NCI-H82 treated with DMSO at 0.1 percent for 48 hours (cell line): ENCODE measurements around the gene RAD51C.
"Not testable (repeated sequence)": the region's sequence is repeated elsewhere in the genome, so short reads cannot be mapped to it uniquely, and the experiment has no call there.

Experiments used
- DNase-seq: peaks from one replicate; lab custom pipeline; 2025; ENCODE audit not compliant: unreplicated experiment; lab: John Stamatoyannopoulos, UW

The RAD51C gene

DNA sequence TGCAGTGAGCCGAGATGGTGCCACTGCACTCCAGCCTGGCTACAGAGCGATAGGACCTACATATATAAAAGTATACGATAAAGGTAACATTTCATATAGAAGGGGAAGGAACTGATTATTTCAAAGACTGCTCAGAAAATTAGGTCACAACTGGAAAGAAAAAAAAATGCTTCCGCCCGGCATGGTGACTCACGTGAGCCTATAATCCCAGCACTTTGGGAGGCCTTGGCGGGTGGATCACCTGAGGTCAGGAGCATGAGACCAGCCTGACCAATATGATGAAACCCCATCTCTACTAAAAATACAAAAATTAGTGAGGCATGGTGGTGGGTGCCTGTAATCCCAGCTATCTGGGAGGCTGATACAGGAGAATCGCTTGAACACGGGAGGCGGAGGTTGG, 8.4 kb upstream of the RAD51C start:
- DNase-seq: no peak

DNA sequence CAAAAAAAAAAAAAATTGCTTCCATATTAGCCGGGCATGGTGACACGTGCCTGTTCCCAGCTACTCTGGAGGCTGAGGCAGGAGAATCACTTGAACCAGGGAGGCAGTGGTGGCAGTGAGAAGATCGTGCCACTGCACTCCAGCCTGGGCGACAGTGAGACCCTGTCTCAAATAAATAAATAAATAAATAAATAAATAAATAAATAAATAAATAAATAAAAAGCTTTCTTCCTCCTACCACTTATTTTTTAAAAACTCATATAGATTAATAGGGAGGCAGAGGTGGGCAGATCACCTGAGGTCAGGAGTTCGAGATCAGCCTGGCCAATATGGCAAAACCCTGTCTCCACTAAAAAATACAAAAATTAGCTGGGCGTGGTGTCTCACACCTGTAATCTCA, 7.9 kb upstream of the RAD51C start:
- DNase-seq: not testable (repeated sequence)

DNA sequence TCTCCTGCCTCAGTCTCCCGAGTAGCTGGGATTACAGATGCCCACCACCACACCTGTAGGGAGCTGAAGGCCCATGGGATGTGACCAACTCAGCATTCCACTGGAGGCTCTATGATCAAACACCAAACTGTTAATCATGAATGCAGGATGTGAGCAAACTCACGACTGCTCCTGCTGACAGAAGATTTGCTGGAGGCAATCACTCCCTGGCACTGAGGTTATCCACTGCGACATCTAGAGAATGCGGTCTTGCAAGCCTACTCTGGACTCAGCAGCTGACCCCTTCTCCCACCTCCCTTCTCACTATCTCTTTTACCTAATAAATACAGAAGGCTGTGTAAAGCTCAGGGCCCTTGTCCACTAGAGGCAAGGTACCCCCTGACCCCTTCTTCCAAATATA, 5.4 kb upstream of the RAD51C start:
- DNase-seq: no peak

DNA sequence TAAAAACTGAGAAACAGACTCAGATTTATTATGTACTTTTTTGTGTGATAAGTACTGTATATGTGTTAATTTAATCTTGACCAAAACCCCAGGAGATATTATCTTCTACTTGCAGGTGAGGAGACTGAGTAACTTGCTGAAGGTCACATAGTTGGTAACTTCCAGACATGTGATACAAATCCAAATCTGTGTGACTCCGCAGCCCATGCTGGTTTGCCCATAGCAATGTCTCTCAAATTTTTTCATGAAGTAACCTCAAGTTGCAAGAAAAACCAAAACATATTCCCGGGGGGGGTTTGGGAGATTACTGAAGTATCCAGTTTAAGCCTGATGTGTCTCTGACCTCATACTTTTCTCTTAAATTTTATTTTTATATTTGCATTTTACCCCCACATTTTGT, 3.9 kb upstream of the RAD51C start:
- DNase-seq: no peak

DNA sequence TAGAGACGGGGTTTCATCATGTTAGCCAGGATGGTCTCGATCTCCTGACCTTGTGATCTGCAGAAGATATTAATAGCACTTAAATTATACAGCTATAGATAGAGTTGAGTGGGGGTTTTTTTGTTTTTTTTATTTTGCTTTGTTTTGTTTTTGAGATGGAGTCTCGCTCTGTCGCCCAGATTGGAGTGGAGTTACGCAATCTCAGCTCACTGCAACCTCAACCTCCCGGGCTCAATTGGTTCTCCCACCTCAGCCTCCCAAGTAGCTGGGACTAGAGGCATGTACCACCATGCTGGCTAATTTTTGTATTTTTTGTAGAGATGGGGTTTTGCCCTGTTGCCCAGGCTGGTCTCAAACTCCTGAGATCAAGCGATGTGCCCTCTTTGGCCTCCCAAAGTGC, 2.4 kb upstream of the RAD51C start:
- not testable (repeated sequence) for DNase-seq

DNA sequence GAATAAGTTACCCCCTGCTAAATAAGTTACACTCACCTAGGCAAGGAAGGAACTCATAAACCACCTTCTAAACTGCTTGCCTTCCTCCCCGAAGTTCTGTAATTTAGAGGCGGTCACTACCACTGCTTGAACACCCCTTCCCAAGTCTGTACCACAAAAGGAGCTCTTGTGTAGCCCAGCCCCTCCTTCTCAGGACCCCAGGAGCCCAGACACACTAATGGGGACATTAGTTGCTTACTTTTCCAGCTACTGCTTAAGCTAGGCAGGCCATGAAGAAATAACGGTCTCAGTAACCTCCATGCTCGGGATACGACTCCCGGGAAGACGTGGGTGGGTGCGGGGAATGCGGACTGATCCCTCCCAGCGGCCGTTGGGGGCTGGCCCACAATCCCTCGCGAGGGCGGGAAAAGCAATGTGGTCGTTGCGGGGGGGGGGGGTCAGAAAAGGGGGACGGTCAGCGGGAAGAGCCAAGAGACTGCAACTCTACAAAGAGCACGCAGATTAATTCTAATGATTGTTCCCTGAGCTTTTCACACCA, 632 bp upstream of the RAD51C start, which contains the start of gene TEX14:
Gene TEX14, minus strand, starts transcription at position 345 of the 538 bp plus-strand sequence. CDS start 40,044 bp downstream, outside the sequence.
- DNase-seq: no peak

DNA sequence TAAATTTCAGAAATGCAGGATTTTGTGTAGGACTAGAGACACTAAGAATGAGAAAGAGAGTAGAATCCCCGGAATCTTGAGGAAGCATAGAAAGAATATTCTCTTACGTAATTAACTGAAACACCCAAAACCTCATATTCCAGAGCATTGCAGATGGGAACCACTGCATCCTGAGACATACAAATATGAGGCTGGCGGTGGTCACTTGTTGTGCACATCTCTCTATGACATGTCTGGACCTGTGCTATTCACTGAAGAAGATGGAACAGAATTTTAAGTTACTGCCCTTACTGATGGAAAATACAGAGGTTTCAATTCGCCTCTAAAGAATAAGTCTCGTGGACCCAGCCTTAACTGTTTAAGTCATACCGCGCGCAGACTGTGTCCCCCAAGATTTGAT, 806 bp downstream of the RAD51C start:
- no peak for DNase-seq

DNA sequence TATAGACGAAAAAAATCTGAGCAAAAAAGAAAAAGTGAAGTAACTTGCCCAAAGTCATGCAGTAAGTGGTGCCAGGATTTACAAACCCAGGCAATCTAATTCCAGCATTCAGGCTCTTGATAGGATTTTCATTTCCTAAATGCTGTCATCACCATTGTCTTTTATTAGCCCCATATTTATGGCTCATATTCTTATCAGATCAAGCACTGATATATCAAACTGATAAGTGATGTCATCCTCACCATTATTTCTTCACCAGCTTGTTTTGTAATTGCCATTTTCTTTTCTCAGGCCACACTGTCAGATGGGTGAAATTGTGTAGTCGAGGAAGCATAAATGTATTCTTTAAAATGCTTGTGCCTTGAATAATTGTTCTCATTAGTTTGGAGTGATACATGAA, 1.3 kb downstream of the RAD51C start:
- DNase-seq: no peak

DNA sequence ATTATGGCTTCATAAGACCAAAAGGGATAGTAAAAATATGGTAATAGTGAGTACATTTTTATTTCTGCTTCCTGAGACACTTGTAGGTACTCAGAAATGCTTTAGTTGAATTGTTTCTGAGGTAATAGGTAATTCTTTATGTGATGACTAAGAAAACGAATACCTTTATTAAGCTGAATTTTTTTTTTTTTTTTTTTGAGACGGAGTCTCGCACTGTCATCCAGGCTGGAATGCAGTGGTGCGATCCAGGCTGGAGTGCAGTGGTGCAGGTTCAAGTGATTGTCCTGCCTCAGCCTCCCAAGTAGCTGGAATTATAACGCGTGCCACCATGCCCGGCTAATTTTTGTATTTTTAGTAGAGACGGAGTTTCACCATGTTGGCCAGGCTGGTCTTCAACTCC, 1.9 kb downstream of the RAD51C start:
- DNase-seq: no peak

DNA sequence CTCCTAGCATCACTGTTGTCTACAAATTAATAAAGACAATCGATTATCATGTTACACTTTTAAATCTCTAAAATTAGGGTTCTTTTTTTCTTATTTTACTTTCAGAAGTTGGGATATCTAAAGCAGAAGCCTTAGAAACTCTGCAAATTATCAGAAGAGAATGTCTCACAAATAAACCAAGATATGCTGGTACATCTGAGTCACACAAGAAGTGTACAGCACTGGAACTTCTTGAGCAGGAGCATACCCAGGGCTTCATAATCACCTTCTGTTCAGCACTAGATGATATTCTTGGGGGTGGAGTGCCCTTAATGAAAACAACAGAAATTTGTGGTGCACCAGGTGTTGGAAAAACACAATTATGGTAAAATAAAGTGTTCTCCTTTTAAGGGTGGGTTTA, 2.4 kb downstream of the RAD51C start:
- no peak for DNase-seq

DNA sequence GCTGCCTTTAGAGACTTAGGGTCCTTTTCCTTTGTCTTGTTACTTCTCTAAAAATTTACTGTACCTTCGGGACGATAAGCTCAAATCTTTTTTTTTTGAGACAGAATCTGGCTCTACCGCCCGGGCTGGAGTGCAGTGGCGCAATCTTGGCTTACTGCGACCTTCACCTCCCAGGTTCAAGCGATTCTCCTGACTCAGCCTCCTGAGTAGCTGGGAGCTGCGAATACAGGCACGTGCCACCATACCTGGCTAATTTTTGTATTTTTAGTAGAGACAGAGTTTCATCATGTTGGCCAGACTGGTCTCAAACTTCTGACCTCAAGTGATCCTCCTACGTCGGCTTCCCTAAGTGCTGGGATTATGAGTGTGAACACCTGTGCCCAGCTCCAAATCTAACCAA, 7.4 kb downstream of the RAD51C start:
- no peak for DNase-seq

DNA sequence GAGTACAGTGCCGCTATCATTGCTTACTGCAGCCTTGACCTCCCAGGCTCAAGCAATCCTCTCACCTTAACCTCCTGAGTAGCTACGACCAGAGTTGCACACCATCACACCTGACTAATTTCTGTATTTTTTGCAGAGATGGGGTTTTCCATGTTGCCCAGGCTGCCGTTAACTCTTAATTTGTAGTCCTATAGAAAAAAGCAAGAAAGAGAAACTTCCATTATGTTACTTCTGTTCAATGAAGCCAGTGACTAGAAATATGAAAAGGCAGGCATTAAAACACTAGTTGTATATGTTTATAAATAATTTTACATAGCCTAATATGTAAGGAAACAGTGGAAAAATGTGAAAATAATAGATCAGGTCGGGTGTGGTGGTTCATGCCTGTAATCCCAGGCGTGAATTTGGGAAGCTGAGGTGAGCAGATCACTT, 9.7 kb downstream of the RAD51C start:
- DNase-seq: no peak

DNA sequence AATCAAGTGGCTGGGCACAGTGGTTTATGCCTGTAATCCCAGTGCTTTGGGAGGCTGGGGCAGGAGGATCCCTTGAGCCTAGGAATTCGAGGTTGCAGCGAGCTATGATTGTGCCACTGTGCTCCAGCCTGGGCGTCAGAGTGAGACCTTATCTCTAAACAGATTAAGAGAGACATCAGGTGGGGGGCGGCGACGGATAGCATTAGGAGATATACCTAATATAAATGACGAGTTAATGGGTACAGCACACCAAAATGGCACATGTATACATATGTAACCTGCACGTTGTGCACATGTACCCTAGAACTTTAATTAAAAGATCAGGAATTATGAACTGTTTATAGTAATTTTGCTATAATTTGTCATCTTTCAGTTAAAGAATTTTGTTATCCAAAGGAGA, 10.3 kb downstream of the RAD51C start:
- DNase-seq: no peak

DNA sequence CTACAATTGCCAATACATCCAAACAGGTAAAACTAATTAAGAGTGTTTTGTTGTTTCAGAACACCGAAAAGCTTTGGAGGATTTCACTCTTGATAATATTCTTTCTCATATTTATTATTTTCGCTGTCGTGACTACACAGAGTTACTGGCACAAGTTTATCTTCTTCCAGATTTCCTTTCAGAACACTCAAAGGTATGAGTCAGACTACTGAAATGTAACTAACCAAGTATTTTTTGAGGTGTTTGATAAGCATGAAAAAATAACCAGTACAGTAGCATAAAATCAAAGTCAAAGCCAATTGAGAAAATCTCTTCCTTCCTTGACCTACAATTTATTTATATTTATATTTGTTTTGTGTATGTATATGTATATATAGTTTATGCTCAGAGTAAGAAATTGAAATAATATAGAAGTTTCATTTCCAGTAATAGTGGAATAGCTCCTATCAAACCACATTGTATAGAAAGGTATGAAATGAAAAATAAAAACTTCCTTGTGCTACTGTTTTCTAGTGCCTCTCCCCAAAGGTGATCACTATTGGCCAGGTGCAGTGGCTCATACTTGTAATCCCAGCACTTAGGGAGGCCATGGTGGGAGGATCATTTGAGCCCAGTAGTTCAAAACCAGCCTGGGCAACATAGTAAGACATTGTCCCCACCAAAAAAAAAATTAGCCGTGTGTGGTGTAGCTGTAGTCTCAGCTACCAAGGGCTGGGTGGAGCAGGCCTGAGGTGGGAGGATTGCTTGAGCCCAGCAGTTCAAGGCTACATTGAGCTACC, 10.9 kb downstream of the RAD51C start:
- DNase-seq: no peak

DNA sequence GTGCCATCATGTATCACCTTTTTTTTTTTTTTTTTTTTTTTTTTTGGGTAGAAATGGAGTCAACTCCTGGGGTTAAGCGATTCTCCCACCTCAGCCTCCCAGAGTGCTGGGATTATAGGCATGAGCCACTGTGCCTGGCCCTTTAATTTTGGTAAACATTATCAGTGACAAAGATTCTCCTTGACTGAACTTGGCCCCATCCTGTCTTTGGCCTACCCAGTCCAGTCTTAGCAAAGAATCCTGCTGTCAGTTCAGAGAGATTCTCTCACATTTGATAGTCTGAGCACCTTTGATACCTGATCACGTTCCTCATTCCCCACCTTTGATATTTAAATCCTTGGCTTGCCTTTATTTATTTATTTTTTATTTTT, 11.5 kb downstream of the RAD51C start:
- no peak for DNase-seq

DNA sequence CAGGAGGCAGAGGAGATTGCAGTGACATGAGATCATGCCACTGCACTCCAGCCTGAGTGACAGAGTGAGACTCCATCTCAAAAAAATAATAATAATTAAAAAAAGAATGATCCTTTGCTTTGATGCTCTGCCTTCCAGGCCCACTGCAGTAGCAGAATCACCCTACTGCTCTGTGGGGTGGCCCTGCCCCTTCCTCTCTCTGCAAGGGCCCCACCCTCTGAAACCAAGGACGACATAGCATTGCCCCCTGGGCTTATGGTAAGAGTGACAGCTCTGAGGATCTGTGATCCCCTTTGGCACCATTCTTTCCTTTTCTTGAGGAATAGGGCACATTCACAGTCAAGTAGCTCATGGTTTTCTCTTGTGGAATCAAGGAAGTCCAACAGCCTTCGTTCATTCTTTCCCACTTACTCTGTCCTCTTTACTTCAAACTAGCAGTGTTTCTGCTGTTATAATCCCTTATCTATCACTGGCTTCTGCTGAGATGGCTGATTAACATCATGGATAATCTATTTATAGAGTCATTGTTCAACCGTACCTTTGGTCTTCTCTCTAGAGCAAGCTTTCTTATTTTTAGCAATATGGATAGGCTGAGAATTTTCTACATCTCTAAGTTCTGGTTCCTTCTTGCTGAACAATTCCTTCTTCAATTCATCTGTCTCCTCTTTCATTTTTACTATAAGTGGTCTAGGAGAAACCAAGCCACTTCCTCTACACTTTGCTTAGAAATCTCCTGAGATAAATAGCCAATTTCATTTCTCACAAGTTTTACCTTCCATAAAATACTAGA, 14.1 kb downstream of the RAD51C start:
- DNase-seq: no peak

DNA sequence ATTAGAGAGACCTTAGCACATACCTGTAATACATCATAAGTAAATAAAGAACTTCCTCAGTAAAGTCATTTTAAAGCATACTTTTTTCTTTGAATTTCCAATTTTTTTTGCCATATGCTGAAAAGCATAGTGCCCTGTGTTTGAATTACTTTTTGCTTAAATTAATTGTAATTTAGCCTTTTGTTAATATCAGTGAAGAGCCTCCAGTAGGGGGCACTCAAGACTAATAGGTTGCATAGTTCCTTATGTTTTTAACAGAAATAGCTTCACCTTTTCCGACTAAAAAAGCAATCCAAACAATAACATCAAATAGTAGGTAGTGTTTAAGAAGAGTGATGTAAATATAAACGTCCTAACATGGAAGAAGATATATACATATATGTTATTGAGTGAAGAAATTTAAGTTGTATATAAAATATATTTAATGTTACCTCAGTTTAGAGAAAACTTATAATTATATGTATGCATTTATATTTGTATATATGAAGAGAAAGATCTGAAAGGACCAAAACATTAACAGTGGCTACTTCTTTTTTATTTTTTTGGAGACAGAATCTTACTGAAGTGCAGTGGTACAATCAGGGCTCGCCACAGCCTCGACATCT, 18.6 kb downstream of the RAD51C start:
- DNase-seq: peak; percentile 19

DNA sequence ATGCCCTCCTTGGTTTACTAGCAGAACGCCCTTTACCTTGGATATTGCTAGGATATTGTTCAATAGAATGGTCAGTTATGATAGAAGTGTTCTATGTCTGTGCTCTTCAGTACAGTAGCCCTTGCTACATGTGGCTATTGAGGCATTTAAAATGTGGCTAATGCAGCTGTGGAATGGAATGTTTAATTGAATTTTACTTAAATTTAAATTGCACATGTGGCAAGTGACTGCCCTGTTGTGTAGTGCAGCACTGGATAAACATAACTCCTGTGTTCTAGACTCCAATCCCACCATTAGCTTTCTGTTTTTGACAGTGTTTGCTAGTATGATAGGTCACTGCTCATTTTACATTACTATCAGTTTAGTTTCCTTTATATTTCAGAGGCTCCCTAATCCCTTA, 29.9 kb downstream of the RAD51C start:
- no peak for DNase-seq

DNA sequence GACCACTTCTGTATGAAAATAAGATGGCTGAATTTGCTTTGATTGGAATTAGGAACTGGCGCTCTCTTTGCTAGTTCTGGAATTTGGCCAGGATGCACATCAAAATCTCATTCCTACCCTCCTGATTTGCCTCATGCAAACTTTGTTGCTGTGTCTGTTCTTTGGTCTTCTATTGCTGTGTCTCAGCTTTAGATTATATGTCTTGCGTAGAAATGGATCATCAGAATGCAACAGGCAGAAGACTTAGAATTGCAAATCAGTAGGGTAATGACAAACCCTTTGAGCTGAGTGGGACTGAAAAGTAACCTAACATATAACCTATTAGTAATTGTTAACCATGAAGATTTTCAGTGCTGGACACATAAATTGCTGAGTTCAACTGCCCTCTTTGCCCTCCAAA, 30.3 kb downstream of the RAD51C start:
- DNase-seq: no peak

DNA sequence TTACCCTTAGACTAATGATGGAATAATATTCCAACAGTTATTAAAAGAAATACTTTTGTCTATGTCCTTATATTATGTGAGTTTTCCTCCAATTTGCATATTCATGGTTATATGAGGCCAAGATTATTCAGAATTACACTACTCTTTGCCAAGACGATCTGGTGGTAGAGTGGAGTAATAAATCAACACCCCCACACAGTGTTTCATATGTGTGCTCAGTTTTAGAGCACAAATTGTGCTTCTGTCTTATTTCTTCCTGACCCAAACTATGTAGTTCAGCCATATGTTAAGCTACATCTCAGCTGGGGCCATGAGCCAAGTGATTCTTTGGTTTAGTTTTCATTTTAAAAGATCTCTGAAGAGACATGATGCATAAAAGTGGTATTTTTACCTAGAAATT, 36.4 kb downstream of the RAD51C start:
- DNase-seq: no peak

DNA sequence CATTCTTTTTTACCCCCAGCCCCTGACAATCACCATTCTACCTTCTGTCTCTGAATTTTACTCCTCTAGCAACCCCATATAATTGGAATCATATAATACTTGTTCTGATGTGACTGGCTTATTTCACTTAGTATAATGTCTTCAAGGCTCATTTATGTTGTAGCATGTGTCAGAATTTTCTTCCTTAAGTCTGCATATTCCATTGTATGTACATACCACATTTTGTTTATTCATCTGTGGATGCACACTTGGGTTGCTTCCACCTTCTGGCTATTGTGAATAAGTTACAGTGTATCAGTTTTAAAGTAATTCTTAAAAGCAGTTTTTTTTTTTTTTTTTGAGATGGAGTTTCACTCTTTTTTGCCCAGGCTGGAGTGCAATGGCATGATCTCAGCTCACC, 38.5 kb downstream of the RAD51C start:
- no peak for DNase-seq

DNA sequence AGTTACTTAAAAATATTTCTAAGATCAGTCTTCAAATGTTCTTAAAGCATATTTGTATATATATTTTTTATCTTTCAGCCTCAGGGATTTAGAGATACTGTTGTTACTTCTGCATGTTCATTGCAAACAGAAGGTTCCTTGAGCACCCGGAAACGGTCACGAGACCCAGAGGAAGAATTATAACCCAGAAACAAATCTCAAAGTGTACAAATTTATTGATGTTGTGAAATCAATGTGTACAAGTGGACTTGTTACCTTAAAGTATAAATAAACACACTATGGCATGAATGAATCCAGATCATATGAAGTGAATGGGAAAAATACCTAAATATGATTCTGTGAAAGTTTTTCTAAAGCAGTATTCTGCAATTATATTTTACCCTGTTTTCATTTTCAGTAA, 41.6 kb downstream of the RAD51C start:
- DNase-seq: no peak
